Nephron progenitor cell (in vitro differentiated cells): ENCODE results near the gene STEAP1B.
A peak's percentile ranks its signal among the peaks of the same experiment; 100 is the strongest.
"Not testable (repeated sequence)": the region's sequence is repeated elsewhere in the genome, so short reads cannot be mapped to it uniquely, and the experiment has no call there.

Source experiments
- DNase-seq: peaks from one replicate; pipeline ENCODE4 v3.0.0; 2021
- H3K27ac Mint-ChIP-seq: 2 replicates; pipeline ENCODE4 v1.8.0; 2021; ENCODE audit warnings: mild to moderate bottlenecking, moderate library complexity, mixed read lengths
- H3K27me3 Mint-ChIP-seq: 2 replicates; pipeline ENCODE4 v1.8.0; 2021; ENCODE audit warnings: mild to moderate bottlenecking, low read depth, mixed read lengths; ENCODE audit not compliant: poor library complexity
- H3K36me3 Mint-ChIP-seq: 2 replicates; pipeline ENCODE4 v1.8.0; 2021; ENCODE audit warnings: low read depth, mixed read lengths
- H3K4me1 Mint-ChIP-seq: 2 replicates; pipeline ENCODE4 v1.8.0; 2021; ENCODE audit warnings: mixed read lengths
- H3K4me3 Mint-ChIP-seq: 2 replicates; pipeline ENCODE4 v1.8.0; 2021; ENCODE audit warnings: mild to moderate bottlenecking, moderate library complexity, mixed read lengths
- H3K9me3 Mint-ChIP-seq: 2 replicates; pipeline ENCODE4 v1.8.0; 2021; ENCODE audit warnings: mild to moderate bottlenecking, moderate library complexity, mixed read lengths
- CTCF ChIP-seq: fragments of 200-600 bp; sonication (generic); IDR thresholded peaks from 2 replicates; pipeline ENCODE4 v1.5.0; 2021; ENCODE audit warnings: antibody characterized with exemption

STEAP1B gene

GRCh38 chr7:22454446-22454845 is 45.5 kb downstream of the STEAP1B start:
- no peaks in the 10 kb centered on the region for H3K36me3 Mint-ChIP-seq
- H3K4me3 Mint-ChIP-seq = no peak overlapping the region
- H3K27ac Mint-ChIP-seq = no peak overlapping the region
- DNase-seq = no peak
- no peak for TF ChIP-seq CTCF
- H3K27me3 Mint-ChIP-seq = peaks cover 21% of the 10 kb centered on the region
- peaks cover 8% of the 10 kb centered on the region for H3K9me3 Mint-ChIP-seq
- H3K4me1 Mint-ChIP-seq = peaks cover 17% of the 10 kb centered on the region

GRCh38 chr7:22452960-22453558 is 46.9 kb downstream of the STEAP1B start:
- Mint-ChIP-seq H3K9me3 (peaks cover 8% of the 10 kb centered on the region), H3K4me3 (no peak overlapping the region), H3K4me1 (peaks cover 17% of the 10 kb centered on the region), H3K27me3 (peaks cover 21% of the 10 kb centered on the region), H3K36me3 (no peaks in the 10 kb centered on the region), H3K27ac (no peak overlapping the region)
- no peak for DNase-seq
- no peak for TF ChIP-seq CTCF

GRCh38 chr7:22452142-22452959 is 47.6 kb downstream of the STEAP1B start:
- DNase-seq = peak; percentile 79
- H3K27me3 Mint-ChIP-seq = peaks cover 16% of the 10 kb centered on the region
- TF ChIP-seq CTCF = peak; percentile 63
- no peaks in the 10 kb centered on the region for H3K36me3 Mint-ChIP-seq
- peak overlapping the region; percentile 74 for H3K4me3 Mint-ChIP-seq
- peaks cover 8% of the 10 kb centered on the region for H3K9me3 Mint-ChIP-seq
- H3K4me1 Mint-ChIP-seq = peaks cover 17% of the 10 kb centered on the region
- no peak overlapping the region for H3K27ac Mint-ChIP-seq

GRCh38 chr7:22450013-22450412 is 50.0 kb downstream of the STEAP1B start:
- Mint-ChIP-seq H3K4me1 (peaks cover 28% of the 10 kb centered on the region), H3K27me3 (peaks cover 16% of the 10 kb centered on the region)
- H3K36me3 Mint-ChIP-seq, H3K4me3 Mint-ChIP-seq, DNase-seq, H3K27ac Mint-ChIP-seq, H3K9me3 Mint-ChIP-seq: not testable (repeated sequence)

GRCh38 chr7:22447762-22448161 is 52.2 kb downstream of the STEAP1B start:
- peaks cover 43% of the 10 kb centered on the region for H3K4me1 Mint-ChIP-seq
- H3K27ac Mint-ChIP-seq = no peak overlapping the region
- H3K9me3 Mint-ChIP-seq = peaks cover 8% of the 10 kb centered on the region
- no peak overlapping the region for H3K4me3 Mint-ChIP-seq
- no peak for DNase-seq
- no peaks in the 10 kb centered on the region for H3K36me3 Mint-ChIP-seq
- TF ChIP-seq CTCF = no peak
- H3K27me3 Mint-ChIP-seq = peaks cover 12% of the 10 kb centered on the region

GRCh38 chr7:22447008-22447407 is 53.0 kb downstream of the STEAP1B start:
- Mint-ChIP-seq H3K27ac (no peak overlapping the region), H3K27me3 (peaks cover 8% of the 10 kb centered on the region), H3K36me3 (no peaks in the 10 kb centered on the region), H3K4me3 (no peak overlapping the region), H3K4me1 (peaks cover 43% of the 10 kb centered on the region), H3K9me3 (peaks cover 8% of the 10 kb centered on the region)
- DNase-seq = no peak
- no peak for TF ChIP-seq CTCF
